CD4-positive, alpha-beta memory T cell (primary cell): ENCODE results near the gene ZNF580. TPM values are rescaled to one million over a fixed set of nuclear protein-coding genes. Genes with fewer than 3 reads are reported as not detected.
A peak's percentile ranks its signal among the peaks of the same experiment; 100 is the strongest.

Experiments
- CTCF ChIA-PET: fragments of 350-600 bp; sonication (Branson Sonifier 250); formaldehyde crosslinking; loops from one replicate; lab custom pipeline; 2021; ENCODE audit warnings: inconsistent platforms; ENCODE audit not compliant: partially characterized antibody; lab: Charles Lee
- POLR2A ChIA-PET: fragments of 350-600 bp; sonication (Branson Sonifier 250); formaldehyde crosslinking; loops from one replicate; lab custom pipeline; 2021; ENCODE audit not compliant: partially characterized antibody; lab: Charles Lee
- DNase-seq, 5 donors: peaks; one replicate each; pipeline versions ENCODE4 v3.0.0 to v3.0.0-alpha.2; 2020 to 2022; ENCODE audit warnings: mixed read lengths in 1 of 5
- H3K27ac ChIP-seq: one replicate; pipeline ENCODE4 v1.7.0; 2013; ENCODE audit warnings: low read depth, low read length
- H3K27me3 ChIP-seq: 2 replicates; pipeline ENCODE4 v1.7.0; 2013; ENCODE audit warnings: mild to moderate bottlenecking, low read length, moderate library complexity; ENCODE audit not compliant: insufficient read depth
- H3K36me3 ChIP-seq: 2 replicates; pipeline ENCODE4 v1.7.0; 2013; ENCODE audit warnings: mild to moderate bottlenecking, low read length, moderate library complexity; ENCODE audit not compliant: insufficient read depth
- H3K4me1 ChIP-seq: 2 replicates; pipeline ENCODE4 v1.7.0; 2013; ENCODE audit warnings: mild to moderate bottlenecking, low read length, moderate library complexity; ENCODE audit not compliant: insufficient read depth
- H3K4me3 ChIP-seq, 2 donors: one replicate each; pipeline ENCODE4 v1.7.0; 2013; ENCODE audit warnings: low read length in 2 of 2, mild to moderate bottlenecking in 1 of 2
- H3K9me3 ChIP-seq, 2 donors: one replicate each; pipeline ENCODE4 v1.7.0; 2013; ENCODE audit warnings: low read length in 2 of 2, control low read depth in 1 of 2; ENCODE audit not compliant: control insufficient read depth in 1 of 2
- H3K27ac Mint-ChIP-seq, 7 donors: one replicate each; pipeline ENCODE4 v1.8.0; 2020 to 2021; ENCODE audit warnings: mixed read lengths in 7 of 7, mild to moderate bottlenecking in 6 of 7, inconsistent platforms in 3 of 7, moderate library complexity in 3 of 7
- H3K27me3 Mint-ChIP-seq, 2 donors: one replicate each; pipeline ENCODE4 v1.8.0; 2020 to 2021; ENCODE audit warnings: mixed read lengths in 2 of 2
- H3K36me3 Mint-ChIP-seq, 2 donors: one replicate each; pipeline ENCODE4 v1.8.0; 2020 to 2021; ENCODE audit warnings: mixed read lengths in 2 of 2, inconsistent platforms in 1 of 2, mild to moderate bottlenecking in 1 of 2
- H3K4me1 Mint-ChIP-seq, 4 donors: one replicate each; pipeline ENCODE4 v1.8.0; 2020 to 2021; ENCODE audit warnings: mixed read lengths in 4 of 4, mild to moderate bottlenecking in 1 of 4
- H3K4me3 Mint-ChIP-seq, 8 donors: one replicate each; pipeline ENCODE4 v1.8.0; 2020 to 2021; ENCODE audit warnings: mixed read lengths in 8 of 8, mild to moderate bottlenecking in 7 of 8, moderate library complexity in 6 of 8, inconsistent platforms in 3 of 8
- H3K9me3 Mint-ChIP-seq, 8 donors: one replicate each; pipeline ENCODE4 v1.8.0; 2020 to 2021; ENCODE audit warnings: mixed read lengths in 8 of 8, mild to moderate bottlenecking in 5 of 8, inconsistent platforms in 3 of 8, moderate library complexity in 1 of 8
- intact Hi-C: fragments of 100-400 bp; cut with micrococcal nuclease; formaldehyde crosslinking; loops from one replicate; pipeline ENCODE4 v1.15.1; 2023
- polyA plus RNA-seq, 2 donors: library from polyadenylated mRNA; unstranded; fragments of 300-500 nt; fragmentation: Illumina TruSeq; gene quantifications; one replicate each; pipeline ENCODE4 v1.2.3, GENCODE V29; 2021
- total RNA-seq, 2 experiments: library from RNA; stranded (reverse); gene quantifications; one replicate each; pipeline ENCODE4 v1.2.3, GENCODE V29; 2021

The ZNF580 gene
- total and polyA plus RNA-seq, 4 experiments from 2014 or later: 7.2 to 105 (median 55.2) TPM

GRCh38 chr19:55659822-55660221, 19.0 kb downstream of the ZNF580 start:
- Histone ChIP-seq H3K4me3 (no peak overlapping the region), H3K4me1 (peaks cover 43% of the 10 kb centered on the region), H3K9me3 (no peaks in the 10 kb centered on the region), H3K27me3 (no peaks in the 10 kb centered on the region), H3K36me3 (peaks cover 57% of the 10 kb centered on the region), H3K27ac (no peak overlapping the region)
- ChIA-PET POLR2A (interaction anchor here (1.3 kb wide), 1 partner anchor 12 kb away, joined by 3 read pairs; no protein-coding TSS in a partner anchor), CTCF (no interaction called here)
- peak overlapping the region in 6 of 7 donors; percentile 42 to 92 (median 83) for H3K27ac Mint-ChIP-seq
- no peaks in the 10 kb centered on the region for H3K27me3 Mint-ChIP-seq
- H3K4me1 Mint-ChIP-seq: peaks cover 31 to 64% (median 48%) of the 10 kb centered on the region in 4 donors
- intact Hi-C loops: loop anchor here (10.0 kb wide), 2 partner anchors 1215 to 1555 kb away; partner anchors contain the start of genes LENG8, NDUFA3 and OSCAR
- H3K9me3 Mint-ChIP-seq: peaks cover 0 to 5% (median 0%) of the 10 kb centered on the region in 8 donors
- H3K36me3 Mint-ChIP-seq: peaks cover 32 to 64% of the 10 kb centered on the region in 2 donors
- no peak for DNase-seq
- H3K4me3 Mint-ChIP-seq: peak overlapping the region in 5 of 8 donors; percentile 38 to 67 (median 49)

GRCh38 chr19:55660404-55660803, 19.6 kb downstream of the ZNF580 start:
- Histone ChIP-seq H3K4me3 (no peak overlapping the region), H3K27me3 (no peaks in the 10 kb centered on the region), H3K27ac (no peak overlapping the region), H3K4me1 (peaks cover 43% of the 10 kb centered on the region), H3K9me3 (no peaks in the 10 kb centered on the region), H3K36me3 (peaks cover 60% of the 10 kb centered on the region)
- no peaks in the 10 kb centered on the region for H3K27me3 Mint-ChIP-seq
- intact Hi-C loops: no loop called here
- ChIA-PET POLR2A (interaction anchor here (1.3 kb wide), 1 partner anchor 13 kb away, joined by 3 read pairs; no protein-coding TSS in a partner anchor), CTCF (no interaction called here)
- DNase-seq: no peak
- H3K4me3 Mint-ChIP-seq: no peak overlapping the region
- H3K4me1 Mint-ChIP-seq: peaks cover 31 to 63% (median 48%) of the 10 kb centered on the region in 4 donors
- H3K9me3 Mint-ChIP-seq: peaks cover 0 to 7% (median 0%) of the 10 kb centered on the region in 8 donors
- H3K27ac Mint-ChIP-seq: peak overlapping the region in 2 of 7 donors; percentile 19 to 84
- peaks cover 35 to 64% of the 10 kb centered on the region in 2 donors for H3K36me3 Mint-ChIP-seq

- Mint-ChIP-seq H3K4me1 (peaks cover 29 to 60% (median 45%) of the 10 kb centered on the region in 4 donors), H3K9me3 (peaks cover 0 to 7% (median 0%) of the 10 kb centered on the region in 8 donors), H3K36me3 (peaks cover 35 to 62% of the 10 kb centered on the region in 2 donors), H3K27me3 (no peaks in the 10 kb centered on the region), H3K27ac (peak overlapping the region in 2 of 7 donors; percentile 46 to 84), H3K4me3 (no peak overlapping the region)
- DNase-seq: no peak
- intact Hi-C loops: no loop called here
- H3K4me3 ChIP-seq: no peak overlapping the region
- ChIA-PET CTCF (no interaction called here), POLR2A (no interaction called here)
- no peaks in the 10 kb centered on the region for H3K9me3 ChIP-seq
- peaks cover 38% of the 10 kb centered on the region for H3K4me1 ChIP-seq
- peaks cover 63% of the 10 kb centered on the region for H3K36me3 ChIP-seq
- H3K27ac ChIP-seq: no peak overlapping the region
- no peaks in the 10 kb centered on the region for H3K27me3 ChIP-seq
These were observed 20.2 kb downstream of the ZNF580 start for GRCh38 chr19:55660991-55661390.

DNA sequence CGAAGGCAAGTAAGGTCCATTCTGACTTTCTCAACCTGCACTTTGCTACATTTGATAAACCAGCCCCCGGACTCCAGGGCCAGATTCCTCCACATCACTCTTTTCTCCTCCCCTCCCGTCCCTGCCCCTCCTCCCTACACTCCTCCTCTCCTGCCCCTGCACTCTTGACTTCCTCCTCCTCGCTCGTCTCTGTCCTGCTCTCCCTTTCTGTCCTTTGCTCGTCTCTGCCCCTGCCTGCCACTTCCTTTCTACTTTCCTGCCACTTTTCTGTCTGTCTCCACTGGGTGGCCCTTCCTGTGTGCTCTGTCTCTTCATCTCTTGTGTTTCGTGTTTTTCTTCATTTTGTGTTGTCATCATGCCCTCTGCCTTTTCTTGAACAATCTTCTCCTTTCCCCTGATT, 21.0 kb downstream of the ZNF580 start:
- H3K9me3 Mint-ChIP-seq: peaks cover 0 to 7% (median 0%) of the 10 kb centered on the region in 8 donors
- H3K4me1 ChIP-seq: peaks cover 36% of the 10 kb centered on the region
- H3K4me3 Mint-ChIP-seq: peak overlapping the region in 1 of 8 donors; percentile 66
- no peak overlapping the region for H3K27ac ChIP-seq
- ChIA-PET POLR2A (no interaction called here), CTCF (no interaction called here)
- no peaks in the 10 kb centered on the region for H3K27me3 ChIP-seq
- no peak for DNase-seq
- H3K4me1 Mint-ChIP-seq: peaks cover 25 to 60% (median 38%) of the 10 kb centered on the region in 4 donors
- H3K9me3 ChIP-seq: no peaks in the 10 kb centered on the region
- H3K27ac Mint-ChIP-seq: peak overlapping the region in 4 of 7 donors; percentile 6 to 82 (median 78)
- H3K27me3 Mint-ChIP-seq: no peaks in the 10 kb centered on the region
- no peak overlapping the region for H3K4me3 ChIP-seq
- peaks cover 71% of the 10 kb centered on the region for H3K36me3 ChIP-seq
- intact Hi-C loops: no loop called here
- peaks cover 35 to 67% of the 10 kb centered on the region in 2 donors for H3K36me3 Mint-ChIP-seq

- ChIA-PET CTCF (interaction anchor here (1.0 to 1.1 kb wide), 2 partner anchors 9 to 11 kb away, joined by 3 read pairs; partner anchors contain the start of gene U2AF2), POLR2A (no interaction called here)
- Mint-ChIP-seq H3K27ac (peak overlapping the region in 1 of 7 donors; percentile 76), H3K27me3 (no peaks in the 10 kb centered on the region), H3K9me3 (peaks cover 0 to 5% (median 0%) of the 10 kb centered on the region in 8 donors), H3K36me3 (peaks cover 34 to 71% of the 10 kb centered on the region in 2 donors), H3K4me1 (peaks cover 12 to 54% (median 23%) of the 10 kb centered on the region in 4 donors), H3K4me3 (peak overlapping the region in 1 of 8 donors; percentile 45)
- no peak overlapping the region for H3K27ac ChIP-seq
- peaks cover 14% of the 10 kb centered on the region for H3K4me1 ChIP-seq
- intact Hi-C loops: no loop called here
- no peaks in the 10 kb centered on the region for H3K9me3 ChIP-seq
- H3K27me3 ChIP-seq: no peaks in the 10 kb centered on the region
- H3K36me3 ChIP-seq: peaks cover 92% of the 10 kb centered on the region
- DNase-seq: peak in 1 of 5 donors; percentile 30
- no peak overlapping the region for H3K4me3 ChIP-seq
These were observed 23.2 kb downstream of the ZNF580 start for GRCh38 chr19:55663846-55664536.

- Histone ChIP-seq H3K9me3 (no peaks in the 10 kb centered on the region), H3K27me3 (no peaks in the 10 kb centered on the region), H3K36me3 (peaks cover 89% of the 10 kb centered on the region), H3K4me3 (no peak overlapping the region), H3K4me1 (peaks cover 21% of the 10 kb centered on the region), H3K27ac (no peak overlapping the region)
- Mint-ChIP-seq H3K36me3 (peaks cover 38 to 78% of the 10 kb centered on the region in 2 donors), H3K4me1 (peaks cover 12 to 65% (median 26%) of the 10 kb centered on the region in 4 donors), H3K4me3 (no peak overlapping the region), H3K27me3 (no peaks in the 10 kb centered on the region), H3K27ac (no peak overlapping the region), H3K9me3 (peaks cover 0 to 6% (median 0%) of the 10 kb centered on the region in 8 donors)
- intact Hi-C loops: no loop called here
- ChIA-PET POLR2A (interaction anchor here (2.0 to 3.3 kb wide), 2 partner anchors 9 to 12 kb away, joined by 7 to 19 read pairs; partner anchors contain the start of gene U2AF2), CTCF (interaction anchor here (0.8 kb wide), 1 partner anchor 13 kb away, joined by 5 read pairs; no protein-coding TSS in a partner anchor)
- DNase-seq: no peak
These were observed 25.7 kb downstream of the ZNF580 start for GRCh38 chr19:55666343-55667005.
